T47D (cell line): ENCODE data around the gene NCK2.

Source experiments
- DNase-seq, 2 experiments: peaks; one replicate each; pipeline versions ENCODE4 v3.0.0 to v3.0.0-alpha.2; 2011 to 2012; ENCODE audit warnings: low read depth in 1 of 2, low spot score in 1 of 2
- JUND ChIP-seq: IDR thresholded peaks from 2 replicates; pipeline ENCODE4 v1.6.1; 2012; ENCODE audit warnings: low read depth
- in situ Hi-C: cut with HindIII; loops from 2 replicates; pipeline ENCODE4 v1.10.0; 2016; ENCODE audit warnings: low sequenced_read_pairs, low pct_unique_long_range_greater_than_20kb

NCK2 gene

GRCh38 chr2:105812180-105813044, 67.7 kb downstream of the NCK2 start:
- no peak for DNase-seq
- TF ChIP-seq JUND: no peak
- in situ Hi-C loops: no loop called here

GRCh38 chr2:105813045-105813315, 68.3 kb downstream of the NCK2 start:
- no peak for DNase-seq
- in situ Hi-C loops: no loop called here
- TF ChIP-seq JUND: no peak

- TF ChIP-seq JUND: no peak
Measured at GRCh38 chr2:105813405-105813804, 68.7 kb downstream of the NCK2 start.

GRCh38 chr2:105814291-105814940, 69.7 kb downstream of the NCK2 start:
- DNase-seq: no peak
- TF ChIP-seq JUND: no peak
- in situ Hi-C loops: no loop called here

More at GRCh38 chr2:105813405-105813804, 68.7 kb downstream of the NCK2 start:
- peak in 1 of 2 experiments; percentile 4 for DNase-seq
- in situ Hi-C loops: no loop called here

- in situ Hi-C loops: no loop called here
- TF ChIP-seq JUND: no peak
- no peak for DNase-seq
Measured at GRCh38 chr2:105815401-105815800, 70.7 kb downstream of the NCK2 start.

GRCh38 chr2:105820151-105820550, 75.4 kb downstream of the NCK2 start:
- no peak for TF ChIP-seq JUND
- no peak for DNase-seq
- in situ Hi-C loops: no loop called here

- DNase-seq: no peak
- no peak for TF ChIP-seq JUND
- in situ Hi-C loops: no loop called here
Measured at GRCh38 chr2:105820691-105821090, 76.0 kb downstream of the NCK2 start.

- in situ Hi-C loops: no loop called here
- DNase-seq: no peak
- no peak for TF ChIP-seq JUND
Measured at GRCh38 chr2:105821428-105822125, 76.9 kb downstream of the NCK2 start.

- DNase-seq: no peak
- no peak for TF ChIP-seq JUND
Measured at GRCh38 chr2:105822186-105822585, 77.5 kb downstream of the NCK2 start.

GRCh38 chr2:105824446-105824845, 79.7 kb downstream of the NCK2 start:
- in situ Hi-C loops: no loop called here
- DNase-seq: no peak
- TF ChIP-seq JUND: no peak

More at GRCh38 chr2:105822186-105822585, 77.5 kb downstream of the NCK2 start:
- in situ Hi-C loops: no loop called here

- in situ Hi-C loops: no loop called here
- no peak for TF ChIP-seq JUND
- DNase-seq: no peak
Measured at GRCh38 chr2:105827351-105828096, 82.8 kb downstream of the NCK2 start.

GRCh38 chr2:105828558-105828957, 83.8 kb downstream of the NCK2 start:
- in situ Hi-C loops: no loop called here
- no peak for DNase-seq
- no peak for TF ChIP-seq JUND
